Keratinocyte (primary cell): ENCODE measurements around the gene S100A13. TPM values are rescaled to one million over a fixed set of nuclear protein-coding genes. Genes with fewer than 3 reads are reported as not detected.

Experiments
- DNase-seq: peaks from one replicate; pipeline ENCODE4 v3.0.0-alpha.2; 2011; ENCODE audit warnings: low read depth, missing footprints, low spot score
- FAIRE-seq: peaks from 2 replicates; lab custom pipeline; 2011; peaks lifted over from hg19 to GRCh38; lab: Jason Lieb, UNC
- H2AFZ ChIP-seq: 2 replicates; pipeline ENCODE4 v1.6.0; 2012; ENCODE audit warnings: low read length, control low read depth, inconsistent platforms; ENCODE audit not compliant: control insufficient read depth
- H3K27ac ChIP-seq: 2 replicates; pipeline ENCODE4 v1.5.1; 2011; ENCODE audit warnings: low read length; ENCODE audit not compliant: control insufficient read depth, insufficient read depth
- H3K27me3 ChIP-seq: 3 replicates; pipeline ENCODE4 v1.6.0; 2011; ENCODE audit warnings: low read length; ENCODE audit not compliant: control insufficient read depth, insufficient read depth; ENCODE audit errors: extremely low read depth
- H3K36me3 ChIP-seq, 2 experiments: 2 replicates in 1 of 2; 3 replicates in 1 of 2; pipeline ENCODE4 v1.5.1; 2011; ENCODE audit warnings: low read length in 2 of 2, mild to moderate bottlenecking in 1 of 2; ENCODE audit not compliant: control insufficient read depth in 2 of 2, insufficient read depth in 2 of 2; ENCODE audit errors: extremely low read depth in 1 of 2
- H3K4me1 ChIP-seq: 3 replicates; pipeline ENCODE4 v1.5.1; 2011; ENCODE audit warnings: low read length; ENCODE audit not compliant: control insufficient read depth, insufficient read depth; ENCODE audit errors: extremely low read depth
- H3K4me2 ChIP-seq: 3 replicates; pipeline ENCODE4 v1.6.0; 2011; ENCODE audit warnings: low read depth, low read length; ENCODE audit not compliant: control insufficient read depth, insufficient read depth; ENCODE audit errors: extremely low read depth
- H3K4me3 ChIP-seq, 3 experiments: fragments of 200-600 bp in 1 of 3; sonication (generic) in 1 of 3; 2 replicates in 2 of 3; 3 replicates in 1 of 3; pipeline ENCODE4 v1.5.1; 2011 to 2016; ENCODE audit warnings: low read length in 3 of 3, mild to moderate bottlenecking in 3 of 3, control low read depth in 2 of 3, inconsistent platforms in 1 of 3, low read depth in 1 of 3, mixed read lengths in 1 of 3, mixed run types in 1 of 3, moderate library complexity in 1 of 3; ENCODE audit not compliant: control insufficient read depth in 2 of 3, insufficient read depth in 2 of 3; ENCODE audit errors: extremely low read depth in 1 of 3
- H3K79me2 ChIP-seq: 2 replicates; pipeline ENCODE4 v1.6.0; 2012; ENCODE audit warnings: low read length; ENCODE audit not compliant: control insufficient read depth, insufficient read depth
- H3K9ac ChIP-seq: 3 replicates; pipeline ENCODE4 v1.6.0; 2011; ENCODE audit warnings: low read length; ENCODE audit not compliant: control insufficient read depth, insufficient read depth; ENCODE audit errors: extremely low read depth
- H3K9me1 ChIP-seq: 3 replicates; pipeline ENCODE4 v1.6.0; 2011; ENCODE audit warnings: low read length; ENCODE audit not compliant: control insufficient read depth, insufficient read depth; ENCODE audit errors: extremely low read depth
- H3K9me3 ChIP-seq: 2 replicates; pipeline ENCODE4 v1.5.1; 2012; ENCODE audit warnings: low read depth, low read length; ENCODE audit not compliant: control insufficient read depth
- H4K20me1 ChIP-seq: 3 replicates; pipeline ENCODE4 v1.6.0; 2011; ENCODE audit warnings: low read length; ENCODE audit not compliant: control insufficient read depth, insufficient read depth; ENCODE audit errors: extremely low read depth
- EZH2 ChIP-seq: IDR thresholded peaks from one replicate; pipeline ENCODE4 v1.6.1; 2012; ENCODE audit warnings: inconsistent platforms, mild to moderate bottlenecking, low read length, moderate library complexity
- dilution Hi-C: fragments of 300-500 bp; cut with MboI; formaldehyde crosslinking; loops from one replicate; pipeline ENCODE4 v1.7.0; 2020; ENCODE audit warnings: low sequenced_read_pairs; ENCODE audit not compliant: extremely low pct_ligation_motif_present
- polyA plus RNA-seq, 5 experiments: library from polyadenylated mRNA; depleted of rRNA in 3 of 5; stranded (reverse) in 3 of 5; stranded (forward) in 1 of 5; unstranded in 1 of 5; fragments of >200 nt; gene quantifications; 1 replicate in 1 of 5; 2 replicates in 3 of 5; 3 replicates in 1 of 5; pipeline versions ENCODE4 v1.2.1 to v1.2.3, GENCODE V29; 2011 to 2012; ENCODE audit warnings: missing spikeins in 2 of 5, low read depth in 1 of 5, low replicate concordance in 1 of 5
- TF ChIP-seq, protein P1 (sequence below), 3 experiments: IDR thresholded peaks in 1 of 3; conservative IDR thresholded peaks in 1 of 3; optimal IDR thresholded peaks in 1 of 3; 2 replicates in 2 of 3; 3 replicates in 1 of 3; pipeline versions ENCODE3 to v1.5.1; 2011; ENCODE audit warnings: low read length in 3 of 3, mild to moderate bottlenecking in 3 of 3, moderate library complexity in 2 of 3, control low read depth in 1 of 3, inconsistent platforms in 1 of 3; ENCODE audit not compliant: insufficient read depth in 2 of 3; ENCODE audit errors: extremely low read depth in 1 of 3

Gene S100A13
- polyA plus RNA-seq, 1 donor (not counting 4 experiments of a cell fraction or from before 2014, with no cell fraction given) = 215 TPM

DNA sequence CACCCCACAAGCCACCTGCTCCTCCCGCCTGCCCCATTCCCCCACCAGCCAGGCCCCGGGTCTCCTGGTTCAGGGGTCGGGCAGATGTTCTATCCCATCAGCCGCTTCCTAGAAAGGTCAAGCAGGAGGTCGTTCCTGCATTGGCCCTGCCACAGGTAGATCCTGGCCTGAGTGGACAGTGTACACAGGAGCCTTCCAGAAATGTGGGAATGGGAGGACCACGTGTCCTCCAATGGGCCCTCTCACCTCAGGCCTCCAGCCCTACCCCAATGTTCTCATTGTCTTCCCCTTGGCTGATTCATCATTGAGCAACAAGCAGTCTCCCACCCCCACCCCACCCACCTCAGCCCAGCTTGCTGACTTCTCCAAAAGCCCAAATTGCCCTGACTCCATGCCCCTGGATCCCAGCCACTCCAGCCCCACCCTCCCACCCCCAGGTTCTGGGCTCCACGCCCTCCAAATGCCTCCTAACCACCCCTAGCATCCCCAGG is 16.4 kb downstream of the S100A13 start:
- peaks cover 3% of the 10 kb centered on the region for H4K20me1 ChIP-seq
- H3K27me3 ChIP-seq = no peaks in the 10 kb centered on the region
- H3K79me2 ChIP-seq = peaks cover 76% of the 10 kb centered on the region
- H3K4me2 ChIP-seq = peak overlapping the region; percentile 98
- H3K4me3 ChIP-seq = peak overlapping the region; percentile 86 to 98 (median 90)
- FAIRE-seq (peak; percentile 89), DNase-seq (no peak)
- H2AFZ ChIP-seq = no peak overlapping the region
- dilution Hi-C loops = no loop called here
- H3K9me1 ChIP-seq = no peaks in the 10 kb centered on the region
- H3K4me1 ChIP-seq = peaks cover 42% of the 10 kb centered on the region
- no peaks in the 10 kb centered on the region for H3K9me3 ChIP-seq
- H3K27ac ChIP-seq = peak overlapping the region; percentile 98
- H3K36me3 ChIP-seq = peaks cover 26 to 63% of the 10 kb centered on the region in 2 experiments
- TF ChIP-seq, protein P1, sequence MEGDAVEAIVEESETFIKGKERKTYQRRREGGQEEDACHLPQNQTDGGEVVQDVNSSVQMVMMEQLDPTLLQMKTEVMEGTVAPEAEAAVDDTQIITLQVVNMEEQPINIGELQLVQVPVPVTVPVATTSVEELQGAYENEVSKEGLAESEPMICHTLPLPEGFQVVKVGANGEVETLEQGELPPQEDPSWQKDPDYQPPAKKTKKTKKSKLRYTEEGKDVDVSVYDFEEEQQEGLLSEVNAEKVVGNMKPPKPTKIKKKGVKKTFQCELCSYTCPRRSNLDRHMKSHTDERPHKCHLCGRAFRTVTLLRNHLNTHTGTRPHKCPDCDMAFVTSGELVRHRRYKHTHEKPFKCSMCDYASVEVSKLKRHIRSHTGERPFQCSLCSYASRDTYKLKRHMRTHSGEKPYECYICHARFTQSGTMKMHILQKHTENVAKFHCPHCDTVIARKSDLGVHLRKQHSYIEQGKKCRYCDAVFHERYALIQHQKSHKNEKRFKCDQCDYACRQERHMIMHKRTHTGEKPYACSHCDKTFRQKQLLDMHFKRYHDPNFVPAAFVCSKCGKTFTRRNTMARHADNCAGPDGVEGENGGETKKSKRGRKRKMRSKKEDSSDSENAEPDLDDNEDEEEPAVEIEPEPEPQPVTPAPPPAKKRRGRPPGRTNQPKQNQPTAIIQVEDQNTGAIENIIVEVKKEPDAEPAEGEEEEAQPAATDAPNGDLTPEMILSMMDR (optimal IDR thresholded peaks at IDR 0.05 in 1 of 3, IDR thresholded peaks at IDR 0.05 in 1 of 3, conservative IDR thresholded peaks at IDR 0.05 in 1 of 3; ENCODE audit: extremely low read depth in 1 of 3, insufficient read depth in 2 of 3, low read length in 3 of 3) = no peak
- TF ChIP-seq EZH2 = no peak
- peak overlapping the region; percentile 99 for H3K9ac ChIP-seq

DNA sequence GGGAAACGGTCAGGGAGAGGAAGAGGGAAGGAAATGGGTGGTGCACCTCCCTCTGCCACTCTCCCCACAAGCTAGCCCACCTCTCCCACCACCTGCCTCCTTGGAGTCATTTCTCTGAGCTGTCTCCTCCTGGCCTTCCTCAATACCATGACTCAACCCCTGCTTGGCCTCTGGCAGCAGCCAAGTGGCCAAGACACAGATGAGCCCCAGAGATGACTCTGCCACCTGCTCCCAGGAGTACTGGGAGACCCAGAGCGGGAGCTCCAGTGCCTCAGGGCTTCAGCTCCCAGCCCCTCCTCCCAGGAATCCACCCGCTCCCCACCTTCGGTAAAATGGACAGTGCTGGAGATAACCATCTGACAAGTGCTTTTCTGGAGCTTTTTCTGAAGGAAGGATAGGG is 17.0 kb downstream of the S100A13 start:
- peak overlapping the region; percentile 98 for H3K4me2 ChIP-seq
- H4K20me1 ChIP-seq = peaks cover 3% of the 10 kb centered on the region
- DNase-seq = no peak
- peaks cover 71% of the 10 kb centered on the region for H3K79me2 ChIP-seq
- H3K9me3 ChIP-seq = no peaks in the 10 kb centered on the region
- FAIRE-seq = peak; percentile 79
- TF ChIP-seq, protein P1 (optimal IDR thresholded peaks at IDR 0.05 in 1 of 3, IDR thresholded peaks at IDR 0.05 in 1 of 3, conservative IDR thresholded peaks at IDR 0.05 in 1 of 3; ENCODE audit: extremely low read depth in 1 of 3, insufficient read depth in 2 of 3, low read length in 3 of 3) = no peak
- TF ChIP-seq EZH2 = no peak
- H3K27me3 ChIP-seq = no peaks in the 10 kb centered on the region
- peaks cover 29 to 62% of the 10 kb centered on the region in 2 experiments for H3K36me3 ChIP-seq
- dilution Hi-C loops = no loop called here
- peak overlapping the region; percentile 55 to 98 (median 90) for H3K4me3 ChIP-seq
- H3K9ac ChIP-seq = peak overlapping the region; percentile 99
- peak overlapping the region; percentile 81 for H3K27ac ChIP-seq
- H2AFZ ChIP-seq = no peak overlapping the region
- H3K4me1 ChIP-seq = peaks cover 42% of the 10 kb centered on the region
- no peaks in the 10 kb centered on the region for H3K9me1 ChIP-seq
